Erythroblast (primary cell): ENCODE measurements around the gene VAMP3.

ENCODE experiments used
- DNase-seq, 2 experiments: peaks; one replicate each; lab custom pipeline; 2025; lab: John Stamatoyannopoulos, UW
- GATA1 ChIP-seq: IDR thresholded peaks from 2 replicates; pipeline ENCODE4 v1.6.1; 2011; ENCODE audit warnings: low read depth, mild to moderate bottlenecking, control low read depth, low read length, moderate library complexity
- POLR2A ChIP-seq: IDR thresholded peaks from 2 replicates; pipeline ENCODE4 v1.6.1; 2011; ENCODE audit warnings: mild to moderate bottlenecking, low read length

The VAMP3 gene

DNA sequence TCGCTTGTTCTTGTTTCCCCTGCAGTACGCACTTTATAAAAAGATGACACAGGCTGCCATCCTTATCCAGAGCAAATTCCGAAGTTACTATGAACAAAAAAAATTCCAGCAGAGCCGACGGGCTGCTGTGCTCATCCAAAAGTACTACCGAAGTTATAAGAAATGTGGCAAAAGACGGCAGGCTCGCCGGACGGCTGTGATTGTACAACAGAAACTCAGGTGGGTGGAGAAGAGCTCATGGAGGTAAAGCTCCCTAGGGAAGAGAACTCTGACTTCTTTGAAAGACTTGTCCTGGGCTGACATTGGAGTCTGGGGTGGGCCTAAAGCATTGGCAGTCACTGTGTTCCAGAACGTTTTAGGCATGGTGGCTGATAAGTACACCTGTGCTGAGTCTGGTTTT, 19.9 kb upstream of the VAMP3 start:
- no peak for DNase-seq
- TF ChIP-seq POLR2A (no peak), GATA1 (no peak)

DNA sequence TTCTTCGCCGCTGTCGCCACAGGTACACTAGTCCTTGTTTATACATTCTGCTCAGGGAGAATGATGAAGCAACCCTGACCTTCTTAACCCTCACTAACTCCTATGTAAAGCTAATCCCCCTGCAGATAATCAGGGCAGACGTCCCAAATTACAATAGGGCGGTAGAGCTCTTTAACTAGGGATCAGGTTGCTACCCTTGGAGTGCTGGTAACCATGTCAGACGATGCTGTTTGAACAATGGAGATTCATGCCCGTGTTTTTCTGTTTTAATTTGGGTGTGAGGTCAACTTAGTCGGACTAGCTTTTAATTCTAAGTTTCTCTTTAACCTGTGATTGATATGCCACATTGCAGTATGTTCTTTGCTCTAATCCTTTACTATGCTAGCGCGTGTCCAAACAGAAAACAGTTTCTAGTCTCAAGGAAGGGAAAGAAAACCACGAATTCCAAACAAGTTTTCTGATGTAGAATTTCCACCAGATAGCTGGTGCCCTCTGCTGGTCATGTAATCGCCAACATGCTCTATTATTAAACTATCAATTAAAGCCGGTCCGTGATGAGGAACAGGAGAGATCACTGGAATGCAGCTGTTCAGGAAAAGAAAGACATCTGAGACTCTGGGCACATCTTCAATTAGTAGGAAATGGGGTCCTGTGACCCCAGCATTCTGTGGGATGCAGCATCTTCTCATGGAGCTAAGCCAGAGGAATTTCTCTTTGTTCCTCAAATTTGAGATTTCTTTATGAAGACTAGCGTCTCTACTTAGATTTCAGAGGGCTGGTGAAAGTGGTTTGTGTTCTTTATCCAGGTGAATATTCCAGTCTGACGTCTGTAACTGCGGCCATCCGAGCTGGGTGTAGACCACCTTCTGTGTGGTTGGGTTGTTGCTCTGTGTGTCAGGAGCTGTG, 18.3 kb upstream of the VAMP3 start:
- peak; percentile 42 to 68 for DNase-seq
- no peak for TF ChIP-seq POLR2A
- no peak for TF ChIP-seq GATA1

DNA sequence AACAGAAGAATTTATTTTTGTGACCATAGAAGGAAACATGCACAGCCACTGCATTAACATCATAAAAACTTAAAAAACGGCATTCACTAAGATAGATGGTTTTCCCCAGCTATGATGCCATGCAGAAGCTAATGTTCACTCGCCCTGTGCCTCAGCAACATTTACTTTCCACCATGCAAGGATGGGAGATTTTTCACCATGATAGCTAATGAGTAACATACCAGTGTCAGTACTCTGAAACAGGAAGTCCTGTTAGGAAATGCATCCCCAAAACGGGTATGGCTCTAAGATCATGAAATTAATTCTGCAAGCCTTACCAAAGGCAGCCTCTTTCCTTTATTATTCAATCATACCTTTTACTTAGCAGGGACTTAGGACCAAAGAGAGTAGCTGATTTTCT, 17.5 kb upstream of the VAMP3 start:
- no peak for DNase-seq
- TF ChIP-seq POLR2A (no peak), GATA1 (no peak)

DNA sequence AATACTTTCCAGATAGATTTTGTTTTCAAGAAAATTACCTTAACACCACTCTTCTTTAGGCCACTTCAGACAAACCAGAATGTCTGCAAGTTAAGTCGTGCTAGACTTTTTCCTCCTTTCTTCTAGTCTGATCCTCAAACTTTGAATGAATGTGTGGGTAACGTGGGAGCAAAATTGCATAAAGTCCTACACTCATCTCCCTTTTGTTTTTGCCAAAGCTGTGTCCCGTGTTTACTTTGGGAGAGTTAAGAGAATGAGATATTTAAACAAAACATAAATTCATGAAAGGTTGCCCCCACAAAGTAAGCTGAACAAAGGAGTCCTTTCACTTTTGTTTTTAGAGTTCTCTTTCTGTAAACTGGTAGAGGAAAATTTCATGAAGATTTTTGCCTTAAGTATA, 16.9 kb upstream of the VAMP3 start:
- DNase-seq: no peak
- TF ChIP-seq POLR2A (no peak), GATA1 (no peak)

DNA sequence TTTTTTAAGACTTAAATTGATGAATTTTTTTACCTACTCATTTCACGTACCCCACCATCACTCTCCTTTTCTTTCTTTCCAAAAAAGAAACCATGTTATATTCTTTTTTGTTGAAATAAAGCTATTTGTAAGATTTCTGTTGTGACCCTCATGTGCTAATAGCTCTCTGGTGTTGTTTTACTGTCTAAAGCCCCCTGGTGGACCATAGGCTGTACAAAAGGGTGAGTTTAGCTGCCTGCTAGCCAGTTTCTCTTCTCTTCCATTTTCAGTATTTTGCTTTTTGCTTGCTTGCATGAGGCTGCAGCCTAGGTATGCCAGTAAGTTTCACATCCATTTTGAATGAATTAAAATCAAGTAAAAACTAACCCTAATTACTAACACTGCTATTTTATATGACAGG, 15.6 kb upstream of the VAMP3 start:
- no peak for DNase-seq
- TF ChIP-seq POLR2A: no peak

DNA sequence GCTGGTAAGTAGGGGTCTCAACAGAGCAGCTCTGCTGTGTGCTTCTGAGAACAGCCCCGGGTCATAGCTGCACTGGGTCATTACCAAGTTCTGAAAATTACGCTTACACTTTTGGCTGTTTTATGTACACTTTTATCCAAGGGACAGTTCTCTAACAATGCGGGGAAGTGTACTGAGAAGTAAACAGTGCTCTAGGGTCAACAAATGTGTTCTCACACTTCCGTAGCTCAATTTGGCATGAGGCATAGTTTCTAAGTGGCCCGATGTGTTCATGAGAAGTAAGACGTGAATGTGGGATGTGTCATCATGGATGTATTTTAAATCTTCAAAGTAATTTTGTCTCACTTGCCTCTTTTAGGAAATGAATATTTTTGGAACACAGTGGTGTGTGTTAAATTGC, 10.9 kb upstream of the VAMP3 start:
- no peak for DNase-seq
- no peak for TF ChIP-seq POLR2A
- no peak for TF ChIP-seq GATA1

DNA sequence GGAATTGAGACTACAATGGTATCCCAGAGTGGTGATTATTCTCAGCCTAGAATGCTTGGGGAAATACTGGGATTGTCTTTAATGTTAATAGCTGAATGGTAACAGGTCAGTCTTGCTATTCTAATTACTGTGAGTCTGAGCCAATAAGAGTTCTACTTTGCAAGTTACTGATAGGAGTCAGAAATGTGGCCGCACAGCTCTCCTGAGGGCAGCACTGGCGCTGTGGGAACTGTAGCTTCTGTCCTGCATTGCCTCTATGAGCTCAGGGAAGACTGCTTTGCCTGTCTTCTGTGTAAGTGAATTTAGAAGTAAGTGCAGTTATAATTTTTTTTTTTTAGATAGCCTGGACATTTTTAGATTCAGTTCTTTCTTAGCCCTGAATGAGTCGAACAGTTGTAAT, 10.0 kb upstream of the VAMP3 start:
- DNase-seq: no peak
- no peak for TF ChIP-seq GATA1
- TF ChIP-seq POLR2A: no peak

DNA sequence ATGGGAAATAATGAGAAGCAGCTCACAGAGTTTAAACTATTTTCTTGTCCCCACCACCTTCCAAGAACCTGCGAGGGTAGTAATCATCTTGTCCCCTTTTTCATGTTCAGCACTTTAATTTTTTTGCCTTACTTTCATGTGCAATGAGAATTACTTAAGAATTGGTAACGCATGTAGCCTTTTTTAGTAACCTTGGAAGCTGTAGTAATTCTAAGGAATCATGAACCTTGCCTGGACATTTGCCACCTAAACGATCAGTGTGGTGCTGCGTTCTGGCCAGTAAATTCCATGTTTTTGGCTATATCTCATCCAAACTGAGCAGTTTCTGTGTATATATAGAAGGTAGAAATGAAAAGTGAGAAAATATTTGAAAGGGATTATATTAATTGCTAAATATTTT, 3.9 kb upstream of the VAMP3 start:
- DNase-seq: no peak
- TF ChIP-seq POLR2A (no peak), GATA1 (no peak)

DNA sequence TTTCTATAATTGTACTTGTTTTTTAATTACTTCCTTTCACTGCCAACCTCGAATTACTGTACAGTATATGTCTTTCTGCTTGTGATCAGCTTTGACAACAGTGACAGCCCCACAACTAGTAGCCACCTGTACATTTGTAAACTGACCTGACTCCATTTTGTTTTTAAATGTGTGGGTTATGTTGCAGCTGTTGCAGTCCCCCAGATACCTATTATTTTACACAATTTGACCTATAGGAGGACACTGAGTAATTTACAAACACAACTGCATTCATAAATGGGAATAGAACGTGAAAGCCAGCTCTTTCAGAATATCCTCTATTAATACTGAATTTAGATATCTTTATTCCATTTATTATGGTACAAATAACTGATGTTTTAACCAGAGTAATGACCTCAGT, 2.5 kb upstream of the VAMP3 start:
- TF ChIP-seq GATA1: no peak
- no peak for TF ChIP-seq POLR2A

DNA sequence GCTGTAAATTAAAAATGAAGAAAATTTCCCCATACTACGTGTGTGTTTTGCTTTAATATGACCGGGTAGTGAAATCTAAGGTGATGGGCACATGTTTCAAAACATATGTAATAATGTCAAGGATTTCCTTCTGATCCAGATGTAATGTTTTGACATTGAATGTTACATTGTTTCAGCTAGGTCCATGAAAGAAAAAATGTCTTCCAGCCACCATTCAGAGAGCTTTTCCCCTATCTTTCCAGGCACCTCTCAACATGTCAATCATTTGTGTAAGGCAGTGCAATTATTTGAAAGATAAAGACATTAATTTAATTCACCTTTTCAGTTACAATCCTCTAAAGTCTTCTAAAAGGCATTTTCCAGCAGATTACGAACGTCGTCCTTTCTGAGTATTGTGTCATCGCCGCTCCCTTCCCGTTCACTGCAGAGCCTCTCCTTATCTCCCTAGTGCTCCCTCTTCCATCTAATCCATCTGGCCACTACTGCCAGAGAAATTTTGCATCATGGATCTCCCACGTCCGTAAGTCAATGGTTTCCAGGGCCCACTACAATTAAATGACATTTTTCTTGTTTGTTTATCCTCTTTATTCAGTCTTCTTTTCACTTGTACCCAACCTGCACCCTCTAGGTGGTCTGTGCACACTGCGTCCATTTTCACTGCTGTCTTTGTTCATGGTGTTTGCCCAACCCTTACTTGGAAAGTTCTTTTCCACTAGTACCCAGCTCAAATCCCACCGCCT, 1.3 kb upstream of the VAMP3 start:
- DNase-seq: no peak
- TF ChIP-seq GATA1 (no peak), POLR2A (no peak)

More for the DNA sequence above, 2.5 kb upstream of the VAMP3 start:
- no peak for DNase-seq

DNA sequence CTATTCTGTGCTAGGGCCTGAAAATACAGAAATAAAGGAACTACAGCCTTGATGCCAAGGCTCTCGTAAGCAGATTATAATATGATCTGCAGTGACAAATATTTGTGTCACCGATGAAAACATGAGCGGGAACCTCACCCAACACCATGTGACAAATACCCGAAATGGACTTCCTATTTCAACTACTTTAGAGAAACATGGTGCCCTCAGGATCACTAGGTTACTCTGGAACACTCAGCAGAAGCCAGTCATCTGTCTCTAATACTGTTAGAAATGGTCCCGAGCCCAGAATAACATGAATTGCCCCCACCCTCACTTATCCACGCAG, 463 bp upstream of the VAMP3 start:
- TF ChIP-seq POLR2A (no peak), GATA1 (no peak)
- DNase-seq: peak; percentile 60 to 71

DNA sequence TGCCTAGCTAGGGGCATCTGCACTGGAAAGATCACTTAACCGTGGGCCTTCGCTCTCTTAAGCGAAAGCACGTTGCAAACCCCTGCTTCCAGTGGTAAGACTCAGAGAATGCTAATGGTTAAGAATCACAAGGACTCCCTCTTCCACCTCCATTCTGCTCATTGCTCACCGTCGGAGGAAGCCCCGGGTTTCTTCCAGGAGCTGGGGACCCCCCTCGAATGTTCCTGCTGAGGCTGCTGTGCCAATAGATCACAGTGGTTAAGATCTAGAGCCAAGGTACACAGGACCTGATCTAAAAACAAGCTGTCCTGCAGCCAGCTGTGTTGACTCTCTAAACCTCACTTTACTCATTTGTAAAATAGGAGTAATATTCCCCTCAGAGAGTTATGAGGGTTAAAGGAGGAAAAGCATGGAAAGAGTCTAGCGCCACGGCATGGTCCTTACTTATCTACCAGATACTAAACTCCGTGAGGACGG, 765 bp downstream of the VAMP3 start:
- TF ChIP-seq GATA1 (no peak), POLR2A (no peak)
- peak; percentile 31 to 48 for DNase-seq

DNA sequence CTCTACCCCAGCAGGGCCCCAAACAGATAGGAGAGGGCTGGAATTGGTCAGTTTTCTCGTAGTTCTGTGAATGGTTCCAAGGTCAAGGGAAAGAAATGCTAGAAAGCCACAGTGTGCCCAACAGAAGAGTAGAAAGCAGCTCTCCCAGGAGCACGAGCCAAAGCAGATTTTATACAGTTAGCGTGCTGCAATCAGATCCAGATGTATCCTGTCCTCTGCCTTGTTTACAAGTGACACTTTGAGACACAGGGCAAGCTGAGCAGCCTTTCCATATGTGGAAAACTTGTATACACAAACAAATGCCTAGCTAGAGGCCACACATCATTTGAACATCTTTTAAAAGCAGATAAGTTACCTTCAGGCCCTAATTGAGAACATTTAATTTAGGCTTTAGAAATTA, 6.5 kb downstream of the VAMP3 start:
- no peak for DNase-seq
- TF ChIP-seq GATA1 (no peak), POLR2A (no peak)

DNA sequence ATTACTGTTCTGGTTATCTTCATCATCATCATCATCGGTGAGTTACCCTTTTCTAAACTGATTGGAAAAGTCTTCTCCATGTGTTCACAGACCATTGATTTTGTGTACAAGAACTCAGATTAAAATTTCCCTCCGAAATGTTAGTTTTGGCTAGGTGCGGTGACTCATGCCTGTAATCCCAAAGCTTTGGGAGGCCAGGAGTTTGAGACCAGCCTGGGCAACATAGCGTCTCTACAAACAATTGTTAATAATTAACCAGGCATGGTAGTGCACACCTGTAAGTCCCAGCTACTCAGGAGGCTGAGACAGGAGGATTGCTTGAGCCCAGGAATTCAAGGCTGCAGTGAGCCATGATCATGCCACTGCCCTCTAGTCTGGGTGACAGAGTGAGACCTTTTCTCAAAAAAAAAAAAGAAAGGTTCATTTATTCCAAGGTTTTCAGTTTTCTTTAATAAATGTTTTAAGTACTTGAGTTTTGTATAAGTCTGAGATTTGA, 7.1 kb downstream of the VAMP3 start:
- DNase-seq: no peak
- TF ChIP-seq GATA1 (no peak), POLR2A (no peak)

DNA sequence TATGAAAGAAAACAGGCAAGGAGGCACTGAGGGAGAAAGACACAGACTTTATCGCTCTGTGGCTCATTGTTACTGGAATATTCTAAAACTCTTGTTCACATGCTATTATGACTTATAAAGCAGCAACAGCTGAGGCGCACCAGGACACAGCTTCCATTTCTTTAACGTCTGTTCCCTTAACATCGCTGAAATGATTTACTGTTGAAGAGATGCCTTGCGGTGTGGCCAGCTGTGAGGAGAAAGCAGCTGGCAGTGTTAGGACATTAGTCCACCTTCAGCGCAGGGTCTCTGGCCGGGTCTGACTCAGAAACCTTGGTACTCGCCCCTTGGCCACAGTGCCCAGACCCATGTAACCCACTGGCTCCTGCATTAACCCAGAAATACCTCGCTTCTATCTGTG, 9.9 kb downstream of the VAMP3 start:
- no peak for TF ChIP-seq GATA1
- no peak for TF ChIP-seq POLR2A
- no peak for DNase-seq
